Stimulated activated CD4-positive, alpha-beta T cell treated with anti-CD3 and anti-CD28 coated beads, Interleukin-4, amount 100 ng/mL, for 1 hour (primary cell): Measurements from ENCODE around the gene NOP56.

Experiments
- DNase-seq: peaks from one replicate; pipeline ENCODE4 v3.0.0-alpha.2; 2020

NOP56 gene

GRCh38 chr20:2651772-2652723 is at the start of gene NOP56:
TSS of gene NOP56 (plus strand) at chr20:2652632. CDS start at chr20:2652661, 29 bp downstream.
- peak; percentile 93 for DNase-seq

- no peak for DNase-seq
Observed at GRCh38 chr20:2602746-2603145, 49.7 kb upstream of the NOP56 start.

GRCh38 chr20:2603816-2604505 is 48.5 kb upstream of the NOP56 start:
- no peak for DNase-seq

- no peak for DNase-seq
Observed at GRCh38 chr20:2604506-2604835, 48.0 kb upstream of the NOP56 start.

- DNase-seq: no peak
Observed at GRCh38 chr20:2606507-2607006, 45.9 kb upstream of the NOP56 start.

GRCh38 chr20:2610326-2610725 is 42.1 kb upstream of the NOP56 start:
- no peak for DNase-seq

GRCh38 chr20:2610941-2611720 is 41.3 kb upstream of the NOP56 start:
- DNase-seq: no peak

- DNase-seq: no peak
Observed at GRCh38 chr20:2612073-2612472, 40.4 kb upstream of the NOP56 start.

GRCh38 chr20:2616634-2617033 is 35.8 kb upstream of the NOP56 start:
- DNase-seq: no peak

GRCh38 chr20:2617099-2617714 is 35.2 kb upstream of the NOP56 start:
- DNase-seq: no peak

- DNase-seq: no peak
Observed at GRCh38 chr20:2618815-2619214, 33.6 kb upstream of the NOP56 start.

GRCh38 chr20:2619337-2619736 is 33.1 kb upstream of the NOP56 start:
- DNase-seq: no peak

GRCh38 chr20:2619961-2620595 is 32.4 kb upstream of the NOP56 start:
- DNase-seq: no peak

- no peak for DNase-seq
Observed at GRCh38 chr20:2624190-2624589, 28.2 kb upstream of the NOP56 start.

GRCh38 chr20:2625062-2625461 is 27.4 kb upstream of the NOP56 start:
- DNase-seq: no peak

GRCh38 chr20:2626853-2627541 is 25.4 kb upstream of the NOP56 start:
- DNase-seq: no peak

- DNase-seq: no peak
Observed at GRCh38 chr20:2631228-2631627, 21.2 kb upstream of the NOP56 start.

- no peak for DNase-seq
Observed at GRCh38 chr20:2633381-2633780, 19.1 kb upstream of the NOP56 start.

GRCh38 chr20:2637246-2637645 is 15.2 kb upstream of the NOP56 start:
- no peak for DNase-seq

GRCh38 chr20:2640260-2640659 is 12.2 kb upstream of the NOP56 start:
- DNase-seq: no peak

- no peak for DNase-seq
Observed at GRCh38 chr20:2640899-2641298, 11.5 kb upstream of the NOP56 start.

GRCh38 chr20:2643708-2644107 is 8.7 kb upstream of the NOP56 start:
- DNase-seq: no peak
